HCT116 (cell line): Measurements from ENCODE around the gene CCDC87. TPM values are rescaled to one million over a fixed set of nuclear protein-coding genes. Genes with fewer than 3 reads are reported as not detected.

Experiments
- ATAC-seq: fragments of 200-7000 bp; cut with Tn5 transposase; 2 replicates; pipeline ENCODE4 v1.9.1; 2020; ENCODE audit warnings: mild to moderate bottlenecking, moderate library complexity
- BruUV-seq: library from RNA; stranded (reverse); fragments of 400-500 nt; replicated peaks from 2 replicates; lab custom pipeline; 2021; lab: Mats Ljungman, UMichigan
- CTCF ChIA-PET: fragments of 300-600 bp; sonication (Branson Sonifier 250); formaldehyde crosslinking; loops from one replicate; lab custom pipeline; 2021; ENCODE audit warnings: antibody characterized with exemption; lab: Charles Lee
- POLR2A ChIA-PET: fragments of 300-600, 350-600 bp; sonication (Branson Sonifier 250); formaldehyde crosslinking; loops from one replicate; lab custom pipeline; 2021; ENCODE audit warnings: antibody characterized with exemption; lab: Charles Lee
- RAD21 ChIA-PET, 2 experiments: fragments of 300-600 bp; sonication (Branson Sonifier 250); formaldehyde crosslinking; loops; one replicate each; lab custom pipeline; 2023; ENCODE audit warnings: low total read pairs in 2 of 2; ENCODE audit not compliant: uncharacterized antibody in 2 of 2, unreplicated experiment in 2 of 2, low non-redundant PET in 1 of 2; lab: Charles Lee
- DNase-seq: peaks from one replicate; pipeline ENCODE4 v3.0.0-alpha.2; 2010; ENCODE audit warnings: low read depth, low spot score
- H2AFZ ChIP-seq: fragments of 200-600 bp; shearing (Covaris generic), sonication (generic); 2 replicates; pipeline ENCODE4 v1.6.1; 2017; ENCODE audit warnings: low read depth, mixed run types, mixed read lengths, antibody characterized with exemption, low read length; ENCODE audit not compliant: poor library complexity, severe bottlenecking
- H3K27ac ChIP-seq: 2 replicates; pipeline ENCODE4 v1.5.1; 2012; ENCODE audit warnings: low read depth, low read length
- H3K27me3 ChIP-seq: fragments of 200-600 bp; sonication (generic); 2 replicates; pipeline ENCODE4 v1.6.1; 2016; ENCODE audit warnings: mixed run types, low read length, mixed read lengths; ENCODE audit not compliant: insufficient read depth
- H3K36me3 ChIP-seq, 2 experiments: fragments of 200-500 bp in 1 of 2; fragments of 200-600 bp in 1 of 2; sonication (Bioruptor generic) in 1 of 2; sonication (generic) in 1 of 2; 2 replicates each; pipeline versions ENCODE4 v1.5.1 to v1.6.1; 2014 to 2016; ENCODE audit warnings: low read length in 2 of 2, inconsistent platforms in 1 of 2, mixed read lengths in 1 of 2, mixed run types in 1 of 2; ENCODE audit not compliant: insufficient read depth in 2 of 2, control insufficient read depth in 1 of 2
- H3K4me1 ChIP-seq, 2 experiments: fragments of 200-600 bp in 1 of 2; sonication (generic) in 1 of 2; 2 replicates each; pipeline versions ENCODE4 v1.5.1 to v1.6.1; 2012 to 2017; ENCODE audit warnings: low read length in 2 of 2, inconsistent platforms in 1 of 2, mild to moderate bottlenecking in 1 of 2, mixed read lengths in 1 of 2, mixed run types in 1 of 2, moderate library complexity in 1 of 2; ENCODE audit not compliant: insufficient read depth in 2 of 2, control insufficient read depth in 1 of 2
- H3K4me2 ChIP-seq: fragments of 200-600 bp; sonication (generic); 2 replicates; pipeline ENCODE4 v1.6.1; 2017; ENCODE audit warnings: mixed run types, low read length, mixed read lengths
- H3K4me3 ChIP-seq, 2 experiments: fragments of 200-600 bp in 1 of 2; sonication (generic) in 1 of 2; replicated peaks in 1 of 2; 2 replicates each; pipeline ENCODE4 v1.5.1; 2011 to 2016; ENCODE audit warnings: low read length in 2 of 2, control low read depth in 1 of 2, low read depth in 1 of 2, mild to moderate bottlenecking in 1 of 2, mixed read lengths in 1 of 2, mixed run types in 1 of 2
- H3K79me2 ChIP-seq: fragments of 200-600 bp; sonication (generic); 2 replicates; pipeline ENCODE4 v1.6.1; 2017; ENCODE audit warnings: mild to moderate bottlenecking, mixed run types, low read length, moderate library complexity, mixed read lengths; ENCODE audit not compliant: insufficient read depth
- H3K9ac ChIP-seq: fragments of 200-600 bp; sonication (generic); 2 replicates; pipeline ENCODE4 v1.6.1; 2016; ENCODE audit warnings: low read length, mixed read lengths
- H3K9me2 ChIP-seq: fragments of 200-600 bp; sonication (generic), shearing (Covaris generic); 2 replicates; pipeline ENCODE4 v1.6.1; 2017; ENCODE audit warnings: mixed run types, mild to moderate bottlenecking, moderate library complexity; ENCODE audit not compliant: insufficient read depth
- H3K9me3 ChIP-seq, 2 experiments: fragments of 200-500 bp in 1 of 2; fragments of 200-600 bp in 1 of 2; sonication (Bioruptor generic) in 1 of 2; sonication (generic) in 1 of 2; 2 replicates each; pipeline ENCODE4 v1.6.1; 2014 to 2017; ENCODE audit warnings: low read length in 2 of 2, mixed read lengths in 2 of 2, inconsistent platforms in 1 of 2, low read depth in 1 of 2, mild to moderate bottlenecking in 1 of 2, mixed run types in 1 of 2, moderate library complexity in 1 of 2; ENCODE audit not compliant: control insufficient read depth in 1 of 2, insufficient read depth in 1 of 2
- H4K20me1 ChIP-seq: fragments of 200-600 bp; sonication (generic), shearing (Covaris generic); 2 replicates; pipeline ENCODE4 v1.6.1; 2017; ENCODE audit warnings: mixed run types, mild to moderate bottlenecking, moderate library complexity; ENCODE audit not compliant: insufficient read depth
- CEBPB ChIP-seq: IDR thresholded peaks from 2 replicates; pipeline ENCODE4 v1.6.1; 2012; ENCODE audit warnings: low read depth
- FOSL1 ChIP-seq: IDR thresholded peaks from 2 replicates; pipeline ENCODE4 v1.6.1; 2012; ENCODE audit warnings: low read depth
- POLR2A ChIP-seq: IDR thresholded peaks from 2 replicates; pipeline ENCODE4 v1.7.0; 2011; ENCODE audit warnings: borderline replicate concordance; ENCODE audit not compliant: insufficient read depth, insufficient read length; ENCODE audit errors: extremely low read depth
- POLR2AphosphoS5 ChIP-seq: IDR thresholded peaks from 2 replicates; pipeline ENCODE4 v1.6.1; 2011; ENCODE audit warnings: mild to moderate bottlenecking, low read depth, low read length, moderate library complexity
- SRF ChIP-seq: IDR thresholded peaks from 2 replicates; pipeline ENCODE4 v1.6.1; 2012; ENCODE audit warnings: low read depth
- ZFX ChIP-seq: fragments of 450-650 bp; IDR thresholded peaks from 2 replicates; pipeline ENCODE4 v1.6.1; 2017
- intact Hi-C: fragments of 100-400 bp; cut with micrococcal nuclease; formaldehyde crosslinking; loops from 2 replicates; pipeline ENCODE4 v1.10.0; 2022
- total RNA-seq: library from RNA; stranded (reverse); gene quantifications from one replicate; pipeline ENCODE4 v1.2.1, GENCODE V29; 2021; ENCODE audit not compliant: unreplicated experiment
- TF ChIP-seq, protein P1 (sequence below): IDR thresholded peaks from 2 replicates; pipeline ENCODE4 v1.6.1; 2011; ENCODE audit warnings: mild to moderate bottlenecking, low read length, moderate library complexity; ENCODE audit not compliant: insufficient replicate concordance; ENCODE audit errors: extremely low read depth
- TF ChIP-seq, protein P2 (sequence below): IDR thresholded peaks from 2 replicates; pipeline ENCODE4 v1.6.1; 2012

Gene CCDC87
- total RNA-seq, 1 experiment from 2014 or later = 0.39 TPM

DNA sequence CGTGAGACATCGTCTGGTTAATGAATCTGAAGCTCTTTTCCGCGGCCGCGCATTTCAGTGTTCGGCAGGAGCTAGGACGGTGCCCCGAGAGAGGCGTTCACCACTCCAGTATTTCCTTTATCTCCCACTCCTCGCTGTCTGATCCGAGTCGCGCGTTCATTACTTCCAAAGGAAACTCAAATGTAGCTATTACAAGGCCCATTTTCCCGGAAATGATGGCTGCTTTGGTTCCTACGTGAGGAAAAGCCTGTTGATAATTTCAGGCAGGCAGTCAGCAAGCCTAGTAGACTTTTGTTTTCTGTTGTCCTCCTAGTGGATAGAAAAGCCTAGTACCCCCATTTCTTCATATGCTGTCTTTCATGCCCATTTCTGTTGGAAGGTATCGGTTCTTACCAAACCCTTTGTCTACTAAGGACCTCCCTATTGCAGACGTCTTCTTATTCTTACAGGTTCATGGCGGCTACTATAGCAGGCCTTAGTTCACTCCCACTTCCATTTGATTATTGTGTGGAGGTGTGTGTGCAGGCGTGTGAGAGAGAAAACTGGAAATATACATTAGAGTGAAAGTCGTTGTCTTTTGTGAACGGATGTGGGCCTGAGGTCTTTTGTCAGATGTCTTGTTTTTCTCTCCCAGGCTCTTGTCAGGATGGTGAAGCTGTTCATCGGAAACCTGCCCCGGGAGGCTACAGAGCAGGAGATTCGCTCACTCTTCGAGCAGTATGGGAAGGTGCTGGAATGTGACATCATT is 46.4 kb upstream of the CCDC87 start:
- peaks cover 98% of the 10 kb centered on the region for H3K79me2 ChIP-seq
- H3K4me3 ChIP-seq = peak overlapping the region; percentile 82 to 89
- peak overlapping the region; percentile 92 for H3K9ac ChIP-seq
- H3K27ac ChIP-seq = peak overlapping the region; percentile 66
- ChIA-PET CTCF (no interaction called here), RAD21 (no interaction called here), POLR2A (interaction anchor here (1.0 to 3.8 kb wide), 6 partner anchors 16 to 93 kb away, joined by 3 to 36 read pairs (median 7); partner anchors contain the start of genes CCDC87, CCS, RBM14 and RBM4B)
- DNase-seq (no peak), ATAC-seq (no peak)
- no peaks in the 10 kb centered on the region for H3K9me2 ChIP-seq
- peaks cover 45% of the 10 kb centered on the region for H4K20me1 ChIP-seq
- no peak overlapping the region for H2AFZ ChIP-seq
- BruUV-seq = TSS peak; percentile 57
- peak overlapping the region; percentile 83 for H3K4me2 ChIP-seq
- TF ChIP-seq CEBPB (no peak), SRF (no peak), FOSL1 (no peak), POLR2AphosphoS5 (no peak), ZFX (no peak), POLR2A (no peak)
- TF ChIP-seq, protein P1, sequence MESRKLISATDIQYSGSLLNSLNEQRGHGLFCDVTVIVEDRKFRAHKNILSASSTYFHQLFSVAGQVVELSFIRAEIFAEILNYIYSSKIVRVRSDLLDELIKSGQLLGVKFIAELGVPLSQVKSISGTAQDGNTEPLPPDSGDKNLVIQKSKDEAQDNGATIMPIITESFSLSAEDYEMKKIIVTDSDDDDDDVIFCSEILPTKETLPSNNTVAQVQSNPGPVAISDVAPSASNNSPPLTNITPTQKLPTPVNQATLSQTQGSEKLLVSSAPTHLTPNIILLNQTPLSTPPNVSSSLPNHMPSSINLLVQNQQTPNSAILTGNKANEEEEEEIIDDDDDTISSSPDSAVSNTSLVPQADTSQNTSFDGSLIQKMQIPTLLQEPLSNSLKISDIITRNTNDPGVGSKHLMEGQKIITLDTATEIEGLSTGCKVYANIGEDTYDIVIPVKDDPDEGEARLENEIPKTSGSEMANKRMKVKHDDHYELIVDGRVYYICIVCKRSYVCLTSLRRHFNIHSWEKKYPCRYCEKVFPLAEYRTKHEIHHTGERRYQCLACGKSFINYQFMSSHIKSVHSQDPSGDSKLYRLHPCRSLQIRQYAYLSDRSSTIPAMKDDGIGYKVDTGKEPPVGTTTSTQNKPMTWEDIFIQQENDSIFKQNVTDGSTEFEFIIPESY = no peak
- TF ChIP-seq, protein P2, sequence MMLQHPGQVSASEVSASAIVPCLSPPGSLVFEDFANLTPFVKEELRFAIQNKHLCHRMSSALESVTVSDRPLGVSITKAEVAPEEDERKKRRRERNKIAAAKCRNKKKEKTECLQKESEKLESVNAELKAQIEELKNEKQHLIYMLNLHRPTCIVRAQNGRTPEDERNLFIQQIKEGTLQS = no peak
- H3K4me1 ChIP-seq = peaks cover 4 to 29% of the 10 kb centered on the region in 2 experiments
- H3K9me3 ChIP-seq = no peaks in the 10 kb centered on the region
- intact Hi-C loops = loop anchor here (1.0 kb wide), 1 partner anchor 23 kb away; the partner anchor contains the start of gene RBM14
- peaks cover 41 to 55% of the 10 kb centered on the region in 2 experiments for H3K36me3 ChIP-seq
- no peaks in the 10 kb centered on the region for H3K27me3 ChIP-seq
